CD4-positive, alpha-beta T cell treated with Interleukin-17A for 1 hour (primary cell): ENCODE measurements around the gene ASB8.

Source experiments
- DNase-seq: peaks from one replicate; pipeline ENCODE4 v3.0.0-alpha.2; 2020

Gene ASB8

GRCh38 chr12:48157018-48157888, at the start of gene ASB8:
ASB8 (minus strand) TSS chr12:48157515; CDS start chr12:48153496, 4,019 bp downstream.
- DNase-seq: peak; percentile 99

GRCh38 chr12:48203192-48203591, 45.9 kb upstream of the ASB8 start, which contains the start of gene OR10AD1:
OR10AD1 (minus strand) TSS chr12:48203292; CDS start chr12:48203292, 0 bp downstream.
- DNase-seq: no peak

GRCh38 chr12:48202766-48203165, 45.5 kb upstream of the ASB8 start:
- no peak for DNase-seq

GRCh38 chr12:48201516-48201915, 44.2 kb upstream of the ASB8 start:
- no peak for DNase-seq

GRCh38 chr12:48201091-48201490, 43.8 kb upstream of the ASB8 start:
- no peak for DNase-seq

GRCh38 chr12:48199774-48200221, 42.5 kb upstream of the ASB8 start:
- peak; percentile 33 for DNase-seq

GRCh38 chr12:48198985-48199384, 41.7 kb upstream of the ASB8 start:
- DNase-seq: no peak

GRCh38 chr12:48198672-48198971, 41.3 kb upstream of the ASB8 start:
- no peak for DNase-seq

GRCh38 chr12:48197971-48198671, 40.8 kb upstream of the ASB8 start:
- DNase-seq: peak; percentile 95

- peak; percentile 60 for DNase-seq
These were observed 40.2 kb upstream of the ASB8 start for GRCh38 chr12:48197549-48197970.

- DNase-seq: no peak
These were observed 37.5 kb upstream of the ASB8 start for GRCh38 chr12:48194799-48195201.

GRCh38 chr12:48193623-48194022, 36.3 kb upstream of the ASB8 start:
- DNase-seq: no peak

- no peak for DNase-seq
These were observed 35.5 kb upstream of the ASB8 start for GRCh38 chr12:48192861-48193260.

- no peak for DNase-seq
These were observed 33.8 kb upstream of the ASB8 start for GRCh38 chr12:48191096-48191495.

GRCh38 chr12:48189331-48190125, 32.2 kb upstream of the ASB8 start:
- DNase-seq: peak; percentile 83

GRCh38 chr12:48187916-48188695, 30.8 kb upstream of the ASB8 start:
- DNase-seq: no peak

- no peak for DNase-seq
These were observed 28.0 kb upstream of the ASB8 start for GRCh38 chr12:48185181-48185919.

GRCh38 chr12:48184549-48184922, 27.2 kb upstream of the ASB8 start:
- no peak for DNase-seq

- peak; percentile 25 for DNase-seq
These were observed 26.7 kb upstream of the ASB8 start for GRCh38 chr12:48183876-48184548.

- peak; percentile 89 for DNase-seq
These were observed 26.0 kb upstream of the ASB8 start, which contains the start of gene CCDC184 for GRCh38 chr12:48183091-48183875. CCDC184 (plus strand) TSS chr12:48183644; CDS start chr12:48184123, 479 bp downstream.
